Dedifferentiated amniotic fluid mesenchymal stem cell (primary cell): ENCODE results near the gene MSI2.

Source experiments
- DNase-seq: peaks from one replicate; pipeline ENCODE4 v3.0.0-alpha.2; 2016; ENCODE audit errors: extremely low spot score

The MSI2 gene

DNA sequence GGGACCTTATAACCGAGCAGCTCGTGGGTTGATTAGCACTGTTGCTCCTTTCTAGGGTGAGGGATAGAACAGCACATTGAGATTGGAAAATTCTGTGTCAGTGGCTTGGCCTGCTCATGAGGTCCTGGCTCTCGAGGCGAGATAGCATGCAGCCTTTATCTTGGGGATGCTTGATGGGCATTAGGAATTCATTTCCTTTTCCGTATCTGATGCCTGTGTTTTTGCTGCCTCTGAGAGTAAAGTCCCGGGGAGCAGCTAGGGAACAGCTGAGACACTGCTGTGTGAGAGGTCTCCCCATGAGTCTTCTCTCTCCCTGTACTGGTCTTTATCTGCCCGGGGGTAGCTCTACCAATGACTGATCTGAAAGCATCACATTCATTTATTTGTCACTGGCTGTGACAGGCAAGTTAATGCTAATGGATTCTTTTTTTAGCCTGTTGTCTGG, 14.5 kb downstream of the MSI2 start:
- no peak for DNase-seq

DNA sequence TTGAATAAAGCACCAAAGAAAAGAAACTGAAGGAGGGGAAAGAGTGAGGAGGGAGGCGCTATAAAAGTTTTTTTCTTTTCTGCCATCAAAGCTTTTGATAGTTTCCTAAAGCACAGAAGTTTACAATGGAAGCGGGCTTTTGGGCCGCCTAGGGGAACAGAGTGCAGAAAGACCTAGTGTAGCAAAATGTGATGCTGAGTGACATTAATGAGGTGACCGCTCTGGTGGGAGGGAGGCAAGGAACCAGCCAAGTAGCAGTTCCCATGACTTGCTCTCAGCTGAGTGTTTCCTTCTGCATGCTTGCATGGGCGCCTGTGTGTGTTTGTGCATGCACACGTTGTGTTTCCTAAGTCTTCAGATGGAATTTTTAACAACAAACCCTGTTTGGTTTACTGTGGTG, 15.5 kb downstream of the MSI2 start:
- no peak for DNase-seq

DNA sequence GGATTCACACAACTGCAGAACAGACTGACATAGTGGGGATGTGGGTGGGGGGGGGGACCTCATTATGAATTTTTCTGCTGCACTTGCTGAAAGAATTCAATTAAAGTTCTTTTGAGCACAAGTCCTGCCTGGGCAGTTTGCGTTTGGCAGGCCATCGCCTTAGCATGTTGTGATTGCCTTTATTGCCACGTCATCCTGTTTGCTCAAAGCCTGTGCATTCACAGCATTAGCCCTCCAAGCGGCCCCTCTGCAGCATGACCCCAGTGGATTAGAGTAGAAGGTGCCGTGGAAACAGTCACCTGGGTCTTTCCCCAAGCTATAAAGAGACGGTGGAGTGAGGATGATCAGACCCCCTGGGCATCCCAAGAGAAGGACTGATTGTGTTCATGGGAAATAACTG, 17.2 kb downstream of the MSI2 start:
- no peak for DNase-seq

DNA sequence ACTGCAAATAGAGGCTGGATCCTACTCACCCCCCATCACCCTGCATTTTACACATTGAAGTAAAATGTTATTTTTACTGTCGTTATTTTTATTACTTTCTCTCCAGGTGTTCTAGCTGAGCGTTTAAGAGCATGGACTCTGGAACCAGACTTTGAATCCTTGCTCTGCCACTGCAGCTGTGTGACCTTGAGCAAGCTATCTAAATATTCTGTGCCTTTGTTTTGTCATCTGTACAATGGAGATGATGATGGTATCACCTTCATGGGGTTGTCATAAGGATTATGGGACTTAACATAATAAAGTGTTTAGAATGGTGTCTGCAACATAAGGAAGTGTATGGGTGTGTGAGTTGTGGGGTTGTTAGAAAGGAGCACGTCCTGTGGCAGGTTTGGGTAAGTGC, 17.8 kb downstream of the MSI2 start:
- no peak for DNase-seq

DNA sequence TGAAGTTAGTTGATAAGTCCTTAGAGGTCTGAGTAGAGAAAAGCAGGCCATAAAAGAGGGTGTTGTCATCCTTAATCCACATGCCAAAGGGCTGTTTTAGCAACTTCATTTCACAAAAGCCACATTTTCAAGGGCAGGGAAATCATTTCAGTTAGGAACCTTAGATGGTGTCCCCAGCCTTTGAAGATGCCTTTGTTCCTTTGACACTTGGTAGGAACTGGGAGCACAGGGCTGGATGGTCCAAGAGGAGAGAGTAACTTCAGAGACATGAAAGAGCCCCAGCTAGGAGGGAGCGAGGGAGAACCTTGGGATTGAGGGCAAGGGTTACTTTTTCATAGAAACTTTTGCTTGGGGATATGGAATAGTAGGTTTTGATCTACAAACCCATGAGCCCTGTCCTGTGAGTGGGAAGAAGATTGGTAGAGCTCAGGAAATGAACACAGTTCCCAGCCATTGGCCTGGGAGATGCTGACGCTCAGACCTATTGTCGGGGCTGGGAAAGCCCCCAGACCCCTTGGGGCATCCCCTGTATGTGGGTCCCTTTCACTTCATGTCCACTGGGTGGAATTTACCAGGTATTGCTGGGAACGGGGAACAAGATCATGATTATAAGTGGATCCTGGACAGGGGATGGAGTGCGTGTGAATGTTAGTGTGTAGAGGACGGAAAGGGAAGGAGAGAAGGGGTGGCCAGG, 18.9 kb downstream of the MSI2 start:
- no peak for DNase-seq

DNA sequence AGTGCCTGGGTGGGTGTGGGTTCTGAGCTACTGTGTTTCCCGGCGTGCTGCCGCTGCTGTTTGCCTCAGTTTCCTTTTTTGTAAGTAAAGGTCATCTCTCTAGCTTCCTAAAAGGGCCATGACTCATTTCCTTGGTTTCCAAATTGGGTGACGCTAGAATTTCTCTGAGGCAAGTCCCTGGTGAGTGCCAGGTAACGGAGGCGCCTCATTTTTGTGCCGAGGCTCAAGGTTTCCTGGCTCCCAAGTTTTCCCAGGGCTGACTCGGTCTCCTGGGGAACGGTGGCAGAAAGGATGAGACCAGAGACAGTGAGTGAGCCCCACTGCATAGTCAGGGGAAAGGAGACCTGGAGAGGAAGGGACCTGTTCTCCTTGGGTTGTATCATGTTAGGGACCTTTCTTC, 20.3 kb downstream of the MSI2 start:
- no peak for DNase-seq

DNA sequence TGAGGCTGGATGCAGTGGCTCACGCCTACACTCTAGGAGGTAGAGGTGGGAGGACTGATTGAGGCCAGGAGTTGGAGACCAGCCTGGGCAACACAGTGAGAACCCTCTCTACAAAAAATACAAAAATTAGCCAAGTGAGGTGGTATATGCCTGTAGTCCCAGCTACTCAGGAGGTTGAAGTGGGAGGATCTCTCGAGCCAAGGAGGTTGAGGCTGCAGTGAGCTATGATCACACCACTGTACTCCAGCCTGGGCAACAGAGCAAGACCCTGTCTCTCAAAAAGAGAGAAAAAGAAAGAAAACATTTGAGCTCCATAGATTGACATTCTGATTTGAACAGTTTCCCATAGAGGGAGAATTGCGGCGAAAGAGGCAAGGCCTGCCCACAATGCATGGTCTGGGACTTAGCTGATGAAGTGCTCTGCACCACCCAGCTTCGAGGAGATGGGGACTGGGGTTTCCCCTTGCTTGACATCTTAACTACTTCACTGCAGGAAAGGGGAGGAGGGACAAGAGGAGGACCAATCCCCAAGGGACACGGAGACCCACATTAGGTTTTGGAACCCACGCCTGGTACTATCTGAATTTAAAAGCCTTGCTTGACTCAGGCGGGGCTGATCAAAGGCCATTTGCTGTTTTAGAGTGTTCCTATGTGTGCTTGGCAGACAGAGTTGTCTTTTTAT, 21.7 kb downstream of the MSI2 start:
- no peak for DNase-seq

DNA sequence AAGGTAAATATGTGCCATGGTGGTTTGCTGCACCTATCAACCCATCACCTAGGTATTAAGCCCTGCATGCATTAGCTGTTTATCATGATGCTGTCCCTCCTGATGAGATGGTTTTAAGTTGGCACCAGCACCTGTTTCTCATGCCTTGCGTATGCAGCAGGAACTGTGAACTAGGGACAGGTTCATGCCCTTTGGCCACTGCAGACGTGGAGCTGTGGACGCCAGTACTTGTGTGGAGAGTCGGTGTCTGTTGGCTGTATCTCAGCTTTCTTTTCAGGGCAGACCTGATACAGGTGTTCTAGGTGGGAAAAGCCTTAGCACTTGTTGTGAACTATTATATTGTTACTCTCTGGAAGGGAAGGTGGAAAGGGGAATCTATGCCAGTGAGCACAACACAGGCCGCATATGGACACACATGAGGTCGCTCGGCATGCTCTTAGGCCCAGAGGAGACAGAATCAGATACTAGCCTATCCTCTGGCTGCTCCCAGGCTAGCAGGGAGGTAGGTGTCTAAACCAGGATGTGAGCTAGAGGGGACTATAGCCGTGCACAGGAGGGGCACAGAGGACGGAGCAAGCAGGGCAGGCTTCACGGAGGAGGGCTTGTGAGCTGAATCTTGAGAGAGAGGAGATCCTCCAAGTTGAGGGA, 22.5 kb downstream of the MSI2 start:
- DNase-seq, result no peak

DNA sequence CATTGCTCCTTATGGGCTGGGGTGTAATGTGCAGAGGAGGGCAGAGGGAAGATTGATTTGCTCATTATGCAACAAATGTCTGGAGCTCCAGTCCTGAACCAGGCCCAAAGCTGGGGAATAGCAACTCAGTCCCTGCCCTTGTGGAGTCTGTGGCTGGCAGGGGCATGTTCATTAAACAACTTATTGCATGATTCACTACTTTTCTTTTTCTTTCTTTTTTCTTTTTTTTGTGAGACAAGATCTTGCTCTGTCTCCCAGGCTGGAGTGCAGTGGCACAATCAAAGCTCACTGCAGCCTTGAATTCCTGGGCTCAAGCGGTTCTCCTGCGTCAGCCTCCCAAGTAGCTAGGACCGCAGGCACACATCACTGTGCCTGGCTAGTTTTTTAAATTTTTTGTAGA, 23.1 kb downstream of the MSI2 start:
- DNase-seq, result no peak

DNA sequence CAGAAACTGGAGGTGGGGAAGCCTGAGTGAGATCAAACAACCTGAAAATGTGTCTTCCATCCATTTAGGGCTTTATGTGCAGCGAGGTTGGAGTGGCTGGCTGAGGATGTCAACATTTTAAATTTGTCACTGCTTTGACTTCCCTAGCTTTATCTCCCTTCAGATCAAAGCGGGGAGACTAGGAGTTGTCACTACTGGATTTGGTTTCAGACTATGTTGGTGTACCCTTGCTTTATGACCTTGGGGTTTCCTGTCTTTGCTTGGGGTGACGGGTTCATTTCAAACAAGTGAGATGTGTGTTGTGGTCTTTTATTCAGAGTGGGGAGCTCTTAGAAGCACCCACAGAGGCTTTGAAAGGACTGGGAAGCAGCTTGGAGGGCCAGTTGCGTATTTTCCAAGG, 25.6 kb downstream of the MSI2 start:
- no peak for DNase-seq

DNA sequence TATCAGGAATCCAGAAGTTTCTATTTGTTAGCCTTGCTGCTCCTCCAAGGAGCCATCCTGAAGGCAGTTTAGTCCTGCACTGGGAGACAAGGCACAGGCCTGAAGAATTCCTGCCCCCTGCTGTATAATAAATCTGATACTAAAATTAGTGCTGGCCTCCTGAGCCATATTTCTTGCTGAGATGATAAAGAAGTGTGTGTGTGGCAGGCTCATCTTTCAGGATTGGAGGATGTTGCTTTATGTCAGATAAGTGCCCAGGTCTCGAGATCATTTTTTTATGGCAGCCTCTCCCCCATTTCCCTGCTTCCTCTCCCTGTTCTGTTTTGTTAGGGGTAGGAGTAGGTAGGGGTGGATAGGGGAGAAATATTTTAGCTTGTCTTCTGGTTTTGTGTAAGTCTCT, 26.0 kb downstream of the MSI2 start:
- no peak for DNase-seq

DNA sequence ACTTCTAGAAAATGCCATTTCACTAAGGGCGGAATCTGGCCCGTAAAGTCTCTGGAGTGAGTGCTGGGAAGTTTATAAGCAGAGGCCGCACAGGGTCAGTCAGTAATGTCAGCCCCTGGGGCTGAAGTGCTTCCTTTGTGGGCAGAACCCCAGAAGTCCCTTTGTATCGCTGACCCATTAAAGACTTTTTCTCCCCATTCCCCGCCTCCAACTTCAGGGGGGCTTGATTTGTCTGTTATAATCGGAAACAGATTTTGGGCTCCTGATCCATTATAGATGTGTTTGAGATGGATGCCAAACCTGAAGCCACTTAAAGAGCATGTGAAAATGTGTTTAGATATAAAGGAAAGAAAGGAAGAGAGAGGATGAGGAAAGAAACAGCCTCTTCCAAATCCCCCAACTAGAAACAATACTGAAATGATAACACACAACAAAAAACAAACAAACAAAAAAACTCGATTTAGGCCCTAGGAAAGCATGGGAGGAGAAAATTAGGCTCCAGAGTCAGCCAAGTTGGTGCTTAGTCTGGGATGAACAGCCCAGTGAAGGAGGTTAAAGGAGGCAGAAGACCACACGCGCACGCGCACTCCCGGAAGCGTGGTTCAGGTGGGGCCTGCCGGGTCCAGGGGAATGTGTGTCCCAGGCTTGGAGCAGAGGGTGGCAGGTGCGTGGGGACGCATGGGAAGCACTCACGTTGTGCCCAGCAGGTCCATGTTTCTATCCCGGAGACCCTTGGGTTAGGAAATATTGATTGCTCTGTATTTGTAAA, 27.1 kb downstream of the MSI2 start:
- no peak for DNase-seq

DNA sequence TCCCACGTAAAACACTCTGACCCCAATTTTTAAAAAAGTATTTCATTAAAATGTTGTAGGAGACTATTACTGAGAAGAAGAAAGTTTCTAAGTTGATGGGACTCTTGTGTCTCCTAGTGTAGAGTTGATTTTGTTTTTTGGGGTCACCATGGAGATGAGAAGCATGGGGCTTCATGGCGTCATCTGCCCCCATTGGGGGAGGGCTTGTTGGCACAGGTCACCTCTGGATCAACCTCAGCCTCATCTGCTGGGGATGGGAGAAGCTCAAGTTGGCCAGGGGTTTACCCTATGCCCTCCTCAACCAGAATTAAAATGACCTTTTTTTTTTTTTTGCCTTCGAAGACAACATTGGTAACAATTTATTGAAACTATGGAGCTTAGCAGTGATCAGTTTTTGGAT, 28.3 kb downstream of the MSI2 start:
- DNase-seq, result no peak

DNA sequence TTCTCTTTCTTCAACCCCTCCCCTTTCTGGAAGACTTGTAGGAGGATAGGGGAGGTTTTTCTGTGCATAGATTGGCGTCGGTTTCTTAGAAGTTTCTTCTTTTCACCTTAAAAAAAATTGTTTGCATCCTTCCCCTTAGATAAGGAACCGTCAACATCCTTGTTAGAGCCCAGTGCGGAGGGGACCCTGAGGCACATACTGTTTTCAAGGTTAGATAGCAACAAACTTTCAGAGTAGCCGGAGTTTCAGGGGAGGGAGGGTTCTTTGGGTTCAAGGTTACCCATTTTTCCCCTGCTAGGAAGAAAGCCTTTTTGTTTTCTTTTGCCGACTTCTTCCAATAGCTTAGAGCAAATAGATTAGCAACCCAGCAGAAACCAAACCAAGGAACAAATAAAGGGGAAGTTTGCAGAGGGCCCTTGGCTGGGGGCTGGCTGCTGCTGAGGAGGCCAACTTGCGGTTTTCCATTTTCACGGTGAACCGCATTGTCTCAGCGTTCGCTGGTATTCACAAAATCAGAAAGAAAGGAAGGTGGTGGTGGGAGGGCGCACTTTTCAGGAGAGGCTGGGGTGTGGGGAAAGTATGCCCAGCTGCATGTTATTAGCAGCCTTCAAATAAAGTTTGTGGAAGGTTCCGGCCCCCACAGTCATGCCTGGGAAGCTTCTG, 28.8 kb downstream of the MSI2 start:
- DNase-seq, result no peak

DNA sequence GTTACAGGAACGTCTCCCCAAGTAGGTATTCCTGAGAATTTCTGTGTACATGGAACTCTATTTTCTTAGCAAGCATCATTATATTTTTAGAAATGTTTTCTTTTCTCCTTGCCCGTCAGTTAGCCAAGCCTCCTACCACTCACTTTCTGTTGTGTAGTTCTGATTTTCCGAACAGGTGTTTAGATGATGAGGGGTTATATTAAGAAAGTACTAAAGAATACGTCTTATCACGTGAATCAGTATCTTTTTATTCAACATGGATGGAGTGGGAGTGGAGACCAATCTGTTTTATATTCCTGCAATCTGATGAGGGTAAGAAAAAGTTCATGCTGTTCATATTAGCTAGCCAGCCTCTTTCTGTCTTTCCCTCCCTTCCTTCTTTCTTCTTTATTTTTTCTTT, 29.4 kb downstream of the MSI2 start:
- no peak for DNase-seq

DNA sequence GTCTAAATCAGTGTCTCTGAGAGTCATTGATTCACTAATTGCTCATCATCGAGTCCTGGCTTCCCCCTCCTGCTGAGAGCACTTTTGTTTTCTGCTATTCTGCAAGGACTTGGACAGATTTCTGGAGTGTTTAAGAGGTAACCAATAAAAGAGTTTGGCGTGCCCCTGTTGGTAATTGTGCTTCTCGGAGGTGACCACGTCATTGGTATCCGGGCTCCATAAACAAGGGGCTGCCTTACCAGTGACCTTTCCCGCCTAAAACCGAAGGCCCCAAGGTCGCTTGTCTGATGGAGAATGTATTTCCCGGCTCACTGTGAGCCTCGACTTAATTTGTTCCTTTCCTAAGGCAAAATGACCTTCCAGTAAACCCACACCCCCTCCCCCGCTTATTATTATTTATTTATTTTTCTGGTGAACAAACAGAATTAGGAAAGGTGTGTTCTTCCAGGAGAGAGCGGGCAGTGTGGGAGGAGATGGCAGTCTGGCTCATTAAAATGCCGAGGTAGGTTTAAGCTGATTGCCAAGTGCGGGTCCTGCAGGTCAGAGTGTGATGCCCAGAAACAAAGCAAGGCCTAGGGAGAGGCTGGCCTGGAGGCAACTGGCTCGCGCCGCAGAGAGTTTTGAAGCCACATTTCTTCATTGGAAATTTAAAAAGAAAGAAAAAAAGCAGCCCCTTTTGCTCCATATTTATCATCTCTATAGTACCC, 30.2 kb downstream of the MSI2 start:
- DNase-seq, result no peak

DNA sequence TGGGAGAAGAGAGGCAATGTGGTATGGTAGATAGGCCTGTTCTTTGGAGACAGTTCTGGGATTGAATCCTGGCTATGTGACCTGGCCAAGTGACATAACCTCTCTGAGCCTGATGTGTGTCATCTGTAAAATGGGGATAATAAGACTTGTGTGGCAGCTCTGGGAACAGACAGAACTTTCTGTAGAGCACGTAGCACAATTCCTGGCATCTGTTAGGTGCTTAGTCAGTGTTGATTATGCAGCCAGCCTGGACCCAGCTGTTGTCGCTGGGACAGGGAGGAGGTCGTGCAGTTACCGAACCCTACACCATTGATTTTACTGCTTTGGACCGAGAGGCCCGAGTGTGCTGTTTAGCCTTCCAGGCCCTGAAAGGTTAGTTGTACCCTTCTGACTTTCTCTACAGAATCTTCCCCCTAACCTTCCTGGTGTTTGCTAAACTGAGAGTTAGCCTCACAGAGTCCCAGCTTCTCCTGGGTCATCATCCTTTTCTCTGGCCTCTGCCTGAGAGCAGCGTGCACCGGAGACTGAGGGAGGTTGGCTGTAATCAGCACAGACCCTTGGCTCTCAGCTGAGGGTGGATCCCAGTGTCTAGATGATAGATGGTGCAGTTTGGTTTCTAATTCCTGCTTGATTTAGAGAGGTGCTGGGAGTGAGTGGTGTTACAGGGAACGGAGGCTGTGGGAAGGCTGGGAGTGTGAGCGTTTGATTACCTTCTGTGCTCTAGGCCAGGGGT, 31.9 kb downstream of the MSI2 start:
- DNase-seq, result no peak

DNA sequence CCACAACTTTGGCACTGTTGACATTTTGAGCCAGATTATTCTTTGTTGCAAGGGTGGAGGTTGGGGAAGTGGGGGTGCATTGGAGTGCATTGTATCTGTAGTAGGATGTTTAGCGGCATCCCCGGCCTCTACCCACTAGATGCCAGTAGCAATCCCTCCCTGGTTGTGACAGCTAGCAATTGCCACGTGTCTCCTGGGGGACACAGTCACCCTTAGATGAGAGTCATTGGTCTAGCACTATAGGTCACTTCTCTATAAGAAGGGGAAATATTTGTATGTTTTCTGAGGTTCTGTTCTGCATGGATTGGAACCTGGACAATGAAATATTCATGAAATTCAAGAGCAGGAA, 32.4 kb downstream of the MSI2 start:
- no peak for DNase-seq

DNA sequence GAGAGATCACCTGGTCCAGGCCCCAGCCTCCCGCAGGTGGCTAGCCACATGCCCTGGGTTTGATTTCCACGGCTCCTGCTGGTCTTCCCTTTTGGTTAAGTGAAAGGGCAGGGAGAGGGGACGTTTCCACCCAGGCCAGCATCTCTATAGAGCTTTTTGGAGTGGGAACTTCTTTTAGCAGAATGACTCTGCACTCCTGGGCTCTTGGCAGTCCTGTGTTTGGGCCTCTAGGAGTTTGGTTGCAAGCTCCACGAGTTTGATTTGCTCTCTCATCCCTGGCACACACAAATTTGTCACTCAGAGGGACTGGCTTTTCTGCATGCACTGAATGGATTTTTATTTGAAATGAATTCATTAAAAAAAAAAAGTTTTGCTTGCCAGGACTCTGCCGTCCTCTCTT, 32.8 kb downstream of the MSI2 start:
- DNase-seq, result no peak

DNA sequence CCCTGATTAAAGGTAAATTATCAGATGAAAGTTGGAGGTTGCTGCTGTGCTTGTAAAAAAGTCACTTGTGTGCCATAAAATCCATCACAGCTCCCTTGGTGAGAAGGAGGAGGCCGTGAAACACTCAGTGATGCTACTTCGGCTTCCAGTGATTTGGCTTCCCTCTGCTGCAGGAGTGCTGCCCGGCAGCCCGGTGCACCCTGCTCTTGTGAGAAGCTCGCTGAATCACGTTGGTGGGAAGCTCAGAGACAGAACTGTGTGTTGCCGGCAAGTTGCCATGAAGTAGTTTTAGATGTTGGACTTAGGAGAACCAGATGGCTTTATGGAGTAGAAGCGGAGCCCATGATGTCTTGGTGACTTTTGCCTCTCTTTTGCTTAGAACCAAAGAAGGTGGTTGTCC, 33.3 kb downstream of the MSI2 start:
- DNase-seq, result no peak

DNA sequence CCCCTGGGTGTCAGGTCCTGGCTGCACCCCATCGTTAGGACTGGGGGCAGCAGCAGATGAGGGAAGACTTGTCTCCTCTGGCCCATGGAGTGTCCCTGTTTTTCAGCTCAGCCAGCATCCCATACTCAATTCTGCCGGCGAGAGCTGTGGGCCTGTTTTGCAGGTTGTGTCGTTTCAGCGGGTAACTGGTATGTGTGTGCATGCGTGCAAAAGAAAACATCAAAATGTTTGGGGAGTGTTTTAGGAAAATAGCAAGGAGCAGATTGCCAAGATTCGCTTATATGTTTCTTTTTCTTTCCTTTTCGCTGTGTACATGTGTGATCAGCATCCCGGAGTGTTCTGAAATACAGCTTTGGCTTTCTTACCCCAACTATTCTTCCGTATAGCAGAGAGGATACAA, 34.7 kb downstream of the MSI2 start:
- no peak for DNase-seq
